Hematopoietic multipotent progenitor cell treated with erythropoietin and hydrocortisone succinate and interleukin-3 and kit ligand, for 6 days (in vitro differentiated cells): ENCODE data around the gene DHCR7.
"Not testable (repeated sequence)": the region's sequence is repeated elsewhere in the genome, so short reads cannot be mapped to it uniquely, and the experiment has no call there.

Source experiments
- DNase-seq: peaks from one replicate; pipeline ENCODE4 v3.0.0-alpha.2; 2015

DHCR7 gene

DNA sequence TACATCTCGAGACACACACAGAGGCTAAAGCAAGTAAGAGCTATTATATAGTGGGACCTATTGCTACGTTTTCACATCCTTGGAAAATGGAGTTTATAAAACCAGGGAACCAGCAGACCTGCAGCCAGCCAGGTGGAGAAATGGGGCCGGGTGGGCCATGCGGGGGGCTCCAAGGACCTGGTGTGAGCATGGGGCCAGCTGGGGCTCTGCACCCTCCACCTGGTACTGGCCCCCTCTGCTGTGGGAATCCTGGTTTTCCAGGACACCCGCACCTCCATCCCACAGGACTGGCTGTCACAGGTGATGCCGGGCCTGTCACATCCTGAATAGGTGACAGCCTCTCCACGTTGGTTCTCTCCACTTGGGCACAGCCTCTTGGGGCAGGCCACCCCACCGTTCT is 11.3 kb downstream of the DHCR7 start:
- no peak for DNase-seq

DNA sequence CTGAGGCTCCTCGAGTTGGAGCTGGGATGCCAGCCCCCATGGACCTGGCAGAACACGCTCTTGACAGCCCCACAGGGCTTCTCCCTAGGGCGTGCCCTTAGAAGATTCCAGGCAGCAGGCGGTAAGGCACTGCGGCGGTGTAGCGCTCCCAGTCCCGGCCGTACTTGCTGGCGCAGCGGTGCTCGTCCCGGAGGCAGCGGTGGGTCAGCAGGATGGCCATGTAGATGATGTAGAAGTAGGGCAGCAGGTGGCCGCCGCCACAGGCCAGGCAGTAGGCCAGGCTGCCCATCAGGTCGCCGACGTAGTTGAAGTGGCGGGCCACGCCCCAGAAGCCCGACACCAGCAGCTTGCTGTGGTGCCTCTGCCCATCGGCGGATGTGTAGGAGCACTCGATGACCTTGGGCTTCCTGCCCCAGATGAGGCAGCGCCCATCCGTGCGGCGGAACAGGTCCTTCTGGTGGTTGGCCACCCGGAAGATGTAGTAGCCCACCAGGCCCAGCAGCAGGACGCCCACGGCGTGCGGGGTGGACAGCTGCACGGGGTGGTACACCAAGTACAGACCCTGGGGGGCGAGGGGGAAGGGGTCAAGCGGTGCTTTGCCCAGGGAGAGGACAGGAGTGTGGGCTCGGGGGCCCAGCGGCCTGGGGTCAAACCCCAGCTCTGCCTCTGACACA is 12.8 kb downstream of the DHCR7 start:
- no peak for DNase-seq

DNA sequence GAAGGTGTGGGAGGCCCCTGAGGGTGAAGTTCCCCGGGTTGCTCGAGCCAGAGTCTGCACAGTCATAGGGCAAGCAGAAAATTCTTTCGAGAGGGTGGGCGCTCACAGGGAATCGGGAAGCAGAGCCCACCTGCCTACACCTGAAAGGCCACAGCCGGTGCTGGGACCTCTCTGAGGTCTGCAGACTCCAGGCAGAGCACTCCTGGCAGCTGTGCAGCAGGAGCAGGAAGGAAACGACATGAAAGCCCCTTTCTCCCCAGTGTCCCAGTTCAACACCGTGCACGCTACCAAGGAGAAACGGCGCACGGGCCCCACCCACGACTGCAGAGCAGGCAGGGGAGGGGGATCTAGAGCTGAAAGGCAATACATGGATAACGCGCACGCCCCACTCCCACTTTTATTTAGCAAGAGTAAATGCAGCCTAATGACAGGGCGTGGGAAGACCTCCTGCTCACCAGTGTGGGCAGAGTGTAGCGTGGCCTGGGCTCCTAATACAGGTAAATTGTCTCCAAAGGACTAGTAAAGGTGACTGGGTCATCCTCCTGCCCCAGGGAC is 13.5 kb downstream of the DHCR7 start:
- no peak for DNase-seq

DNA sequence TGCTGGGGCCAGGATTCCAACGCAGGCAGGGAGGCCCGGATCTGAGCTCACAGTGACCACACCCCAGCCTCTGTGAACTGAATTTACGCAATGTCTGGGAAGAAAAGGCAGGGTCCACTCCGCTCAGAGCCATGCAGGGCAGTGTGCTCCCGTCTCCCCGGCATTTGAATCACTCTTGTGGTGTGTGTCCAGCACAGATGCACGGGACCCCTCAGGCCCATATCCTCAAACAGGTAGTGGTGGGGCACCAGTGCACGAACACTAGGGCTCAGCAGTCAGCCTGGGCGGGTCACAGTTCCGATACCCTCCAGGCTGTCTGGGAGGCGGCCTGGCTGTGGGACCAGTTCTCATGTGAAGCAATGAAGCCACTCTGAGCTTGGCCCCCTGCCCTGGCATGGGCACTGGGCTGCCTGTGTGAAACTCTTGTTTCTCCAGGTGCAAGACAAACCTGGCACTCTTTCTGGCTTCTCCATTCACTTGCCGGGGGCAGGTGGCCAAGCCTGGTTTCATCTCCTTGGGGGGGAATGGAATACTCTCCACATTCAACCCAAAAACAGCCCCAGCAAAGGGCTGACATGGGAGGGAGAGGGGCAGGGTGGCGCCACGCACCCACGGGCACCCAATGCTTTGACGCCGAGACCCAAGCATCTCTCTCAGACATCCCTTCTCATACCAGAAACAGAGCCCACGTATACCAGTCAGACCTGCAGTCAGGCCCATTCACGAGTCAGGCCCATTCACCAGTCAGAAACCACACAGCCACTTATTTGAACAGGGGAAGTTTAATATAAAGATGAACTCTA is 14.3 kb downstream of the DHCR7 start:
- no peak for DNase-seq

DNA sequence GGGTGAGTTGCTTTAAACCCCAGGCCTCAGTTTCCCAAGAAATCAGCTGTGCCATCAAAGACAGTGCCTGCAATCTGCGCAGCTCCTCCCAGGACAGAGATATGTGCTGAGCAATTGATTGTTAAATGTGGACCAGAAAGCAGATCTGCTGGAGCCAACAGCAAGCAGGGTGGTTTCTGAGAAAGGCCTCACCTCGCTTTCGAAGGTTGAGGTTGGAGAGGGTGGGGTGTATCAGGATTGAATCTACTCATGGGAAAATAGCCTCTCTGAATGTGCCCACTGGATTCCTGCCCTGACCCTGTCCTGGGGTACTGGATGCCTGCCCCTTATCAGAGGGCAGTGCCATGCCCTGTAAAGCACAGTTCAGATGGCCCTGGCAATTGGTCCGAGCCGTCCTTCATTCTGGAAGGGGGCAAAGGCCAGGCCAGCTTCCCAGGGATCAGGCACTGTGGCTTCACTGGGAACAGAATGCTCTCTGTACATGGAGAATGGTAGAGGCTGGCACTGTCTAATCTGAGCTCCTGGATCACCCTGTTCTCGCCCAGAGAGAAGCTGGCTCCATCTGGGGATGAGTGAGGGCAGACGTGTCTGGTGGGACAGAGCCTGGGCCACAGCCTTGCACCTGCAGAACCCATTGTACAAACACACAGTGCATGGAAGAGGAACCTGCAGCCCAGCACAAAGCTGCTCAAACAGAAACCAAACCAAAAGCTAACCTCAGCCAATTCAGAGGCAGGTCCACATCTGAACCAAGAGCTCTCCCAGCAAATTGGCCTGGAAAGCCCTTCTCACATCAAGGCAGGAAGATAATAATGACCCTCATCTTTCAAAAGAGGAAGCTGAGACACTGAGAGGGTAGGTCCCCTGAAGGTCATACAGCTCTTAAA is 15.2 kb downstream of the DHCR7 start:
- DNase-seq = no peak

DNA sequence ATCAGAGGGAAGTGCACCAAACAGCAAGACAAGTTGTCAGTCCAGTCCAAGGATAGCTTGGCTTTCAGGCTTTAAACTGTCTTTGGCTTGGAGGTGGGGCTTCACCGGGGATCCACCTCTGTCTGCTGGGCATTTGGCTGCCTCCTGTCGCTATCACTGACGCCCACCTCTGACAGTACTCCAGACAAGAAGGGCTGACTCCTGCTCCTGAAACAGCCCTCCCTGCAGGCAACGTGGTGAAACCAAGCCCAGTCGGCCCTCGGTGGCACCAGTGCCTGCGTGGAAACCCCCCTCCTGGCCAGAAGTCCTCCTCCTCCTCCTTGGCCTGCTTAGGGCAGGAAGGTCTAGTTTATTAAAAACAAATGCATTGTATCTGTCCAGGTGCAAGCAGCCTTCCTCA is 16.9 kb downstream of the DHCR7 start:
- DNase-seq = no peak

DNA sequence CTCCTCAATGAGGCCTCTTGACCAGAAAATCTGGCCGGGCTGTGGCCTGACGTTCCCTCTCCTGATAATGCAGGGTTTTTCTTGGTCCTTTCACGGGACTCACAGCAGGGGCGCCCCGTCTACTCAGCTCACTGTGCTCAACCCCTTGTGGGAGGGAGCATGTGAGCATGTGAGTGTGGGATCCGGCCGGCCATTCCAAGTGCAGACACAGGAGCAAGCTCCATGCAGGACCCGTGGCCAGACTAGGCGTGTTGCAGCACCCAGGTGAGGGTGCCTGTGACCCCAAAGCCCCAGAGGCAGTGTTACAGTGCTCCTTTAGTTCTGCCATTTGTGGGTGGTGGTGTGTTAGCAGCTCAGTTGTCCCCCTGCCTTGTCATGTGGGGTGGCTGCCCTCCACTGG is 18.0 kb downstream of the DHCR7 start:
- DNase-seq = no peak

DNA sequence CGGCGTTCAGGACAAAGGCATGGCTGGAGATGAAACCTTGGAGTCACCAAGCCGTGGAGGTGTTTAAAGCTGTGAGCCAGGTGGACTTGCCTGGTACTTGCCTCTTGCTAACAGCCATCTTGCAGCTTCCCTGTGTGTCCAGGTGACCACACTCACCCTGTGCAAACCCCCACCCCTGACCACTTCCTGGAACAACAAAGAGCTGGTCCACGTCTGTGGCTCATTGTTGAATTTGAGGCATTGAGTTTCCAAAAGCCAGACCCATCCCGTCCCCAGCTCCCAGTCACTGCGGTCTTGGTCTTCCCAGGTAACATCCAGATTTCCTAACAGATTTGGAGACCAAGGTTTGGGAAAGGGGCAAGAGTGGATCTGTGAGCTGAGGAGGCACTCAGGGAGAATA is 18.5 kb downstream of the DHCR7 start:
- no peak for DNase-seq

DNA sequence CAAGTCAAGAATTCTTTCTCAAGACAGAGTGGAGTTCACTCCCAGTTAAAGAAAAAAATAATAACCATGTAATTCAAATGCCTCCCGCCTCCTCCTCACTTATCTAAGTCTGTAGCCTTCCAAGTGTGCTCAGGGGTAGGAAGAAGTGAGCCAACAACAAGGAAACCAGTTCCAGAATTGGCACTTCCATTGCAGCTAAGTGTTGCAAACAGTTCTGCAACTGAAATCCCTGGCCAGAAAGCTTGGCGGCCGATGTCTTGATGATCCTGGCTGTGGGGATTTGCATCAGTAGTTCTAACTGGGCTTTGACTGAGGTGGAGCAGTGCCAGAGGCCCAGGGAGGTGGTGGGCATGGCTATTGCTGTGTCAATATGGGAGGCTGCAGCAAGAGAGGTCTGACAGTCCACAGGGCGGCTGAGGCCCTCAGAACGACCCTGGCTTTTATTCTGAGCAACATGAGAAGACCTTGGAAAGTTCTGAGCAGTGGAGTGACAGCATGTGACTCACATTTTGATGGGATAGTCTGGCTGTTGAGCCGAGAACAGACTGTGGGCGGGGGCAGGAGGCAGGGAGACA is 19.2 kb downstream of the DHCR7 start:
- no peak for DNase-seq

DNA sequence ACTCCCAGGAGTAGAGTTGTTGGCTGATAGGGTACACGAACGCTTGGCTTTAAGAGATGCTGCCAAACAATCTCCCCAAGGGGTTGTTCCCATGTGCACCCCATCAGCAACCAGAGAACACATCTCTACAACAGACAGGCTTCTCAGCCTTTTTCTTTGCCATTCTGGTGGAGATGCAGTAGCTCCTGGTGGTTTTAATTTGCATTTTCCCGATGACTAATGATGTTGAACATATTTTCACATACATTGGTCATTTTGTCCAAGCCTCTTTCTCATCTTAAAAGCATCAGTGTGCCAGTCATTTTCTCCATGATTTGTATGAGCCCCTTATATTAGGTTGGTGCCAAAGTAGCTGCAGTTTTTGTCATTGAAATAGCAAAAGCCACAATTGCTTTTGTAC is 21.8 kb downstream of the DHCR7 start:
- no peak for DNase-seq

DNA sequence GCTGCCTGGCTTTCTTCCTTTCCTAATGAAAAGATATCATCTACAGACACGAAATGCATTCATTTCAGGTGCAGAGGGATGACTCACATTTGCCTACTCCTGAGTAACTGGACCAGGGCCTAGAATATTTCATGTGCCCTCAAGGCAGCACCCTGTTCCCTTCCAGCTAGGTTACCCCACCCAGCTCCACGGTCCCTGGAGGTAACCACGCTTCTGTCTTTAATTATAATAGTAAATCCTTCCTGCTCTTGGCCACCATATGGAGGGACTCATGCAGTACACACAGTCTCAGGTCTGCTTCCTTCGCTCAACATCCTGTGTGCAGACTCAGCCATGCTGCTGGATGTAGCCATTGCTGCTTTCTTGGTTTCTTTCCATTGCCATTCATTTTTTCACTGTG is 22.3 kb downstream of the DHCR7 start:
- no peak for DNase-seq

DNA sequence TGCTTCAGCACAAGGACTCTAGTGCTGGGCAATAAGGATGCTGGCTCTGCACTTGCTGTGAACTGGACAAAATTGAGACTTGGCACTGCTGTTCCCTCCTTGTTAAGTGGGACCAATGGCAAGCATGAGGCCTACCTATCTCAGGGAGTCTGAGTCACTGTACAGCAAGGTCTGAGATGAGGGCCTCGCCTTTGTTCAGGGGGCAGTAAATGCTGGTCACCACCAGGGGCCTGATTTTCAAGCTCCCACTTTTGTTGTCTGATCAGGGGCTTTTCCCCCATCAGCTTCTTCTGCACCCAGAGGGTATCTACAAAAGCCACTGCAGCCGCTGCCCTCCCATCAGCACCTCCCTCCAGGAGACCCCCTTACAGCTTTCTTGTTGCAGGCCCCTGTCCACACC is 22.8 kb downstream of the DHCR7 start:
- DNase-seq = no peak

DNA sequence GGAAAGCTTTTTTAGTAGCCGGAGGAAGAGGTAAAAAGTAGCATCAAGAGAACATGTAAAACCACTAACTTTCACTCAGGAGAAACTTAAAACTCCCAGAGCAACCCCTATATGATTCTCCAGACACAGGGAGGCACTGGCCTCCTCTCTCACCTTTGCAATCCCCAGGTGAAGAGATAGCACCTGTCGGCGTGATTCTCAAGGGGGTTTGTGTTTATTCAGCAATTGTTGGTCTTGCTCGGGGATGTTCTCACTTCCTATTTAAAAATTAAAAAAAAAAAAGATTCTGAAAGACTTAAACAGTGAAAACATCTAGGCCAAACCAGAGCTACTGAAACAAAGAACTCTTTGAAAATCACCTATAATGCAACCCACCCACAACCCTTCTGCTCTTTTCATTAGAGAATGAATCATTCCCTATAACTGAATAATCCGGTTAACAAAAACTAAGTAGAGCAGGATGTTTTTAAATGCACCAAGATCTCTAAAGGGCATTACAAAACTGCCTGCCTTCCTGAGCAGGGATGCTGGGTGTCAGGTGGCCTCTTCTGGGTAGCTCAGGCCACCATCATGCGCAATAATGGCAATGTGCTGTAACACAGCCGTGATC is 24.9 kb downstream of the DHCR7 start:
- DNase-seq = no peak

DNA sequence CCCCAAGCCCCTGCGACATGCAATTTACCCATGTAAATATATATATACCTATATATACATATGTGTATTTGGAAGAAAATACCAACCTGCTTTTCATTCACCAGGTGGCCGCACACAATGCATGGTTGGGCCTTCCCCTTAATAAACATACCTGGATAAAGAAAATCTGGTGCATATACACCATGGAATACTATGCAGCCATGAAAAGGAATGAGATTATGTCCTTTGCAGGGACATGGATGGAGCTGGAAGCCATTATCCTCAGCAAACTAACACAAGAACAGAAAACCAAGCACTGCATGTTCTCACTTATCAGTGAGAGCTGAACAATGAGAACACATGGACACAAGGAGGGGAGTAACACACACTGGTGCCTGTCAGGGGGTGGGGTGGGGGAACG is 25.9 kb downstream of the DHCR7 start:
- not testable (repeated sequence) for DNase-seq

DNA sequence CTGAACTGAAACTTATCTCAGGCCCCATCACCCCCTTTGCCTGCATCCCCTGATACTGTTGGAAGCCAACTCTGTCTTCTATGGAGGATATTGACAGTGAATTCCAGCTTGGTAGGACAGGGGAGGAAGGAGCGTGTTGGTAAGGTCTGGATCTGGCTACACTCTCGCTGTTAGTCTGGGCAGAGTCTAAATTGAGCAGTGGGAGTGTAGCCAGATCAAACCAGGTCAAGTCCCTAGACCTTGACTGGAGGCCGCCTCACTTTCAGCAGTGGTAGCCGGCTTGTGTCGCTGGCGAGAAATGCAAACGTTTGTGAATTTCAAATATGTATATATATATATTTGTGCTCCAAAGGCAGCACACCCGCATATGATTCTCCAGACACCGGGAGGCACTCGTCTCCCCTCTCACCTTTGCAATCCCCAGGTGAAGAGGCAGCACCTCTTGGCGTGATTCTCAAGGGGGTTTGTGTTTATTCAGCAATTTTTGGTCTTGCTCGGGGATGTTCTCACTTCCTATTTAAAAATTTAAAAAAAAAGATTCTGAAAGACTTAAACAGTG is 26.7 kb downstream of the DHCR7 start:
- no peak for DNase-seq

DNA sequence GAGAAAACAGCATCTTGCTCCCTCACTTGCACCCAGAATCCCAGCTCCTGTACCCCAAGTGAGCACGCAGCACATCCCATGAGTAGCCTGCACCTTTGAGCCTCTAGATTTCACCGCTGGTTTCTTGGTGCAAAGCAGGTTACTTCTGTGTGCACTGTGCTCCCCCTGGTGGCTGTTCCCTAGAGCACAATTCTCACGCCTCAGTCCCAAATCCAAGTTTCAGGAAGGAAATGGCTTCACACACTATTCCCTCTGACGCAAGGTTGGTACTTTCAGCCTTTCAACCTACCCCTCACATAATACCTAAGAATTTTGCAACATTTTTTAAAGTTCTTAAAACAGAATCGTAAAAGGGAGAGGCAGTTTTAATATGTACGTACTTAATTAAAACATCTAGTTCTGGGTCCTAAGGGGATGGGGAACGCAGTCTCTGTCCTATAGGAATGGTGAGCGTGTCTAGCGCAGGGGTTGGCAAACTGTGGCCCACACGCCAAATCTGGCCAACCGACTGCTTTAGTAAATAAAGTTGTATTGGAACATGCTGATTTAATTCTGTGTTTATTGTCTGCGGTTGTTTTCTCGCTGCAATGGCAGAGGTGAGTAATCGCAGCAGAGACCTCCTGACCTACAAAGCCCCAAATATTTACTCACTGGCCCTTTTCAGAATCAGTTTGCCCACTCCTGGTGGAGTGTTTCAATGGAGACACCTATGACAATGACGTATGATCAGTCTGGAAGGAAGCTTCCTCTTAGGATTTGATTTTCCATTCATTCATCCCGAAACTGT is 27.5 kb downstream of the DHCR7 start:
- DNase-seq = peak; percentile 65

DNA sequence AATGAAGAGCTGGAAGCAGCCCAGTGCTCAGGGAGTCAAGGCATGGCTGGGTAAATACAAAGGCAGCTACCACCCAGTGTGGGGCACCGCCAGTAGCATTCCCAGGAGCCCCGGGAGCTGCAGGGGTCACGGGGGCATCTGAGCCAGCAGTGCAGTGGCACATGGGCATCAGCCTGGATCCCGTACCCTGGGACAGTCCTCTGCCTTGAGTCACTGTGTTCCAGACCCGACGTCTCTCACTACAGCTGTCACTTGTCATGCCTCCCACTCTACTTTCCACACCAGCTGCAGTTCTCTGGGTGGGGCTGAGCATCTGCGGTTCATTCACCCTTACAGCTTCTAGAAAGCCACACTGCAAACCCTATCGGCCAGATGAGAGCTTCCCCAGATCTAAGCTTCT is 29.6 kb downstream of the DHCR7 start:
- DNase-seq = no peak

DNA sequence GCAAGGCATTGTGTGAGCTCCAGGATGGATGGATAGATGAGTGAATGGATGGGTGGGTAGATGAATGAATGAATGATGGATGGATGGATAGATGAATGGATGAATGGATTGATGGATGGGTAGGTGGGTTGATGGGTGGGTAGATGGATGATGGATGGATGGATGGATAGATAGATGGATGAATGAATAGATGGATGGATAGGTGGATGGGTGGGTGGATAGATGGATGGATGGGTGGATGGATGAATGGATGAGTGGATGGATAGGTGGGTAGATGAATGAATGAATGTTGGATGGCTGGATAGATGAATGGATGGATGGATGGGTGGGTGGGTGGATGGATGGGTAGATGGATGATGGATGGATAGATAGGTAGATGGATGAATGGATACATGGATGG is 33.5 kb downstream of the DHCR7 start:
- no peak for DNase-seq

DNA sequence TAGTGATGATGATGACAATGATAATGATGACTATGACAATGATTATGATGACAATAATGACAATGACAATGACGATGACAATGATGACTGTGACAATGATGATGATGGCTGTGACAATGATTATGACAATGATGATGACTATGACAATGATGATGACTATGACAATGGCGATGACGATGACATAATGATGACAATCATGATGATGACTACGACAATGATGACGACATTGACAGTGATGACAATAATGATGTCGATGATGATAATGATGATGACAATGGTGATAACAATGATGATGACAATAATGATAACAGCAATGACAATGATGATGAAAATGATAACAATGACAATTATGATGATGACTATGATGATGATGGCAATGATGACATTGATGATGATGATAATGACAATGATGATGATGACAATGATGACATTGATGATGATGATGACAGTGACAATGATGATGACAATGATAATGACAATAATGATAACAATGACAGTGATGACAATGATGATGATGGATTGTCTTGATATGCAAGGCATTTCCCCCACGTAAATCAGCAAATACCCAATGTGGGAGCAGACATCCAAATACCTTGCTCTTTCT is 37.7 kb downstream of the DHCR7 start:
- no peak for DNase-seq

DNA sequence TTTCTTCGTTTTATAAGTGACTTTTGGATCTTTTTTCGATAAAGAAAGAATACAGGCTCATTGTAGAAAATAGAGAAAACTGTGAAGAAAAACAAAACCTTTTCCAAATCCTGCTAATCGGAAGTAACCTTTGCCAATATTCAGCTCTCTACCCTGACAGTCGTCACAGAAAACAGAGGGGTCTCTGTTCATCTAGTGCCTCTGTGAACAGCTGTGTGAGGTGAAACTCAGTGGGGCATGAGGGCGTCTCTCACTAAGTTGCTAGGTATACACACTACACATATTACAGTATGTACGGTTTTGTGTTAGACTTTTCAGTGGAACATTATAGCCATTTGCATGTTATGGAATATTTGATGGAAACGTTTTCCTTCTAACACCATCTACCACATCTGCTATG is 39.4 kb downstream of the DHCR7 start:
- DNase-seq = no peak

DNA sequence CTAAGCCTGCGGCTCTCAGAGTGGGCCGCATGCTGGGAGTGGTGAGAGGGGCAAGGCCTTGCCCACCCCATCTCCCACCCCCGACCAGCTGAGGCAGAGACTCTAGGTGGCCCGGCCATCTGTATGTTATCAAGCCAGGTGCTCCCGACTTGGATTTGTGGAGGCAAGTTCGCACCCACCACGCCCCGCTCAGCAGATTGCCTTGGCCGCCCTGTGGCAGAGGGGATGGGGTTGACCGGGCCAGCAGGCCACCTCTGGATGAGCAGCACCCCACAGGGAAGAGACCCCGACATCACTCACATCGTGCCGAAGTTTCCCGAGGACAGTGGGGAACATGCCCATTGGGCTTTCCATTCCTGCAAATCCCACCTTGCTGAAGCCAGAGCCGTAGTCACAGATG is 40.8 kb downstream of the DHCR7 start:
- no peak for DNase-seq
